SK-N-SH treated with all-trans-retinoic acid at 6 μM for 48 hours (cell line): ENCODE data around the gene PRPF38A.

Experiments
- ATAC-seq: fragments of 200-7000 bp; cut with Tn5 transposase; 3 replicates; pipeline ENCODE4 v1.9.1; 2020; ENCODE audit warnings: mild to moderate bottlenecking, moderate library complexity
- ARNTL ChIP-seq: fragments of 450-650 bp; formaldehyde crosslinking; IDR thresholded peaks from 2 replicates; pipeline ENCODE4 v1.5.0; 2020; ENCODE audit warnings: low read depth, mild to moderate bottlenecking, moderate library complexity, borderline replicate concordance
- BACH2 ChIP-seq: fragments of 250-450 bp; sonication (Bioruptor Pico); IDR thresholded peaks from 2 replicates; pipeline ENCODE4 v1.9.0; 2021; ENCODE audit warnings: mild to moderate bottlenecking, borderline replicate concordance
- CREB5 ChIP-seq: fragments of 250-450 bp; sonication (Bioruptor Pico); IDR thresholded peaks from 2 replicates; pipeline ENCODE4 v1.5.1; 2020; ENCODE audit warnings: low read depth, mild to moderate bottlenecking, moderate library complexity
- CSDC2 ChIP-seq: fragments of 250-450 bp; sonication (Bioruptor Pico); IDR thresholded peaks from 2 replicates; pipeline ENCODE4 v1.5.0; 2020; ENCODE audit warnings: mild to moderate bottlenecking, moderate library complexity
- CSRNP3 ChIP-seq: fragments of 250-450 bp; sonication (Bioruptor Pico); IDR thresholded peaks from 2 replicates; pipeline ENCODE4 v1.5.1; 2021; ENCODE audit warnings: mild to moderate bottlenecking, moderate library complexity
- ESRRG ChIP-seq: fragments of 250-450 bp; sonication (Bioruptor Pico); IDR thresholded peaks from 2 replicates; pipeline ENCODE4 v1.6.1; 2021; ENCODE audit warnings: mild to moderate bottlenecking
- GLIS3 ChIP-seq: fragments of 250-450 bp; sonication (Bioruptor Pico); IDR thresholded peaks from 2 replicates; pipeline ENCODE4 v1.5.0; 2020; ENCODE audit warnings: mild to moderate bottlenecking, moderate library complexity
- ISL1 ChIP-seq: fragments of 250-450 bp; sonication (Bioruptor Pico); IDR thresholded peaks from 2 replicates; pipeline ENCODE4 v2.1.2; 2022; ENCODE audit warnings: mild to moderate bottlenecking, moderate library complexity
- OSR1 ChIP-seq: fragments of 250-450 bp; sonication (Bioruptor Pico); IDR thresholded peaks from 2 replicates; pipeline ENCODE4 v1.8.0; 2022; ENCODE audit warnings: moderate library complexity, mild to moderate bottlenecking, inconsistent platforms
- PATZ1 ChIP-seq: fragments of 250-450 bp; sonication (Bioruptor Pico); IDR thresholded peaks from 2 replicates; pipeline ENCODE4 v1.8.0; 2020; ENCODE audit warnings: mild to moderate bottlenecking, moderate library complexity, borderline replicate concordance
- POU6F1 ChIP-seq: fragments of 250-450 bp; sonication (Bioruptor Pico); IDR thresholded peaks from 2 replicates; pipeline ENCODE4 v1.8.0; 2021; ENCODE audit warnings: low read depth, mild to moderate bottlenecking, moderate library complexity, borderline replicate concordance
- SNAI2 ChIP-seq: fragments of 250-450 bp; sonication (Bioruptor Pico); IDR thresholded peaks from 2 replicates; pipeline ENCODE4 v1.5.0; 2020; ENCODE audit warnings: mild to moderate bottlenecking, moderate library complexity
- TCF4 ChIP-seq: fragments of 250-450 bp; sonication (Bioruptor Pico); IDR thresholded peaks from 2 replicates; pipeline ENCODE4 v1.8.0; 2021; ENCODE audit warnings: mild to moderate bottlenecking, moderate library complexity, borderline replicate concordance
- TOX ChIP-seq: fragments of 250-450 bp; sonication (Bioruptor Pico); IDR thresholded peaks from 2 replicates; pipeline ENCODE4 v1.8.0; 2021; ENCODE audit warnings: mild to moderate bottlenecking, moderate library complexity, borderline replicate concordance
- TSHZ2 ChIP-seq: fragments of 250-450 bp; sonication (Bioruptor Pico); IDR thresholded peaks from 2 replicates; pipeline ENCODE4 v1.5.0; 2020; ENCODE audit warnings: mild to moderate bottlenecking, moderate library complexity
- ZC3H10 ChIP-seq: fragments of 250-450 bp; sonication (Bioruptor Pico); IDR thresholded peaks from 2 replicates; pipeline ENCODE4 v1.5.1; 2021; ENCODE audit warnings: mild to moderate bottlenecking, moderate library complexity
- ZFP3 ChIP-seq: fragments of 250-450 bp; sonication (Bioruptor Pico); IDR thresholded peaks from 2 replicates; pipeline ENCODE4 v1.5.0; 2020; ENCODE audit warnings: mild to moderate bottlenecking, moderate library complexity
- ZNF70 ChIP-seq: fragments of 450-650 bp; formaldehyde crosslinking; IDR thresholded peaks from 2 replicates; pipeline ENCODE4 v1.5.0; 2020; ENCODE audit warnings: mild to moderate bottlenecking, moderate library complexity
- ZNF8 ChIP-seq: fragments of 450-650 bp; formaldehyde crosslinking; IDR thresholded peaks from 2 replicates; pipeline ENCODE4 v1.5.0; 2020; ENCODE audit warnings: mild to moderate bottlenecking, moderate library complexity

PRPF38A gene

GRCh38 chr1:52386458-52386857 lies 17.9 kb upstream of the PRPF38A start:
- no peak for ATAC-seq
- TF ChIP-seq GLIS3 (CRISPR knock-in tag) (no peak), ESRRG (CRISPR knock-in tag) (no peak), ZC3H10 (CRISPR knock-in tag) (no peak), TSHZ2 (CRISPR knock-in tag) (no peak), SNAI2 (CRISPR knock-in tag) (no peak), OSR1 (CRISPR knock-in tag) (no peak), ISL1 (CRISPR knock-in tag) (no peak), ZFP3 (no peak), POU6F1 (no peak)

- ATAC-seq, result no peak
- TF ChIP-seq GLIS3 (CRISPR knock-in tag), result no peak
- TF ChIP-seq ESRRG (CRISPR knock-in tag), result no peak
- no peak for TF ChIP-seq ZNF70 (CRISPR knock-in tag)
- TF ChIP-seq TCF4 (CRISPR knock-in tag), result no peak
- TF ChIP-seq, all 23 proteins: peak for 0
Observed at GRCh38 chr1:52393174-52393573, 11.2 kb upstream of the PRPF38A start.

GRCh38 chr1:52399629-52400028 lies 4.8 kb upstream of the PRPF38A start:
- TF ChIP-seq ZC3H10 (CRISPR knock-in tag) (no peak), BACH2 (CRISPR knock-in tag) (no peak), SNAI2 (CRISPR knock-in tag) (no peak), ZNF70 (CRISPR knock-in tag) (no peak), ZNF8 (no peak), ZFP3 (no peak), TSHZ2 (CRISPR knock-in tag) (no peak), PATZ1 (CRISPR knock-in tag) (no peak), CSDC2 (no peak), ARNTL (no peak), GLIS3 (CRISPR knock-in tag) (no peak)
- no peak for ATAC-seq

GRCh38 chr1:52400131-52400530 lies 4.3 kb upstream of the PRPF38A start:
- no peak for ATAC-seq
- no peak for TF ChIP-seq CSRNP3 (CRISPR knock-in tag)
- TF ChIP-seq TOX (CRISPR knock-in tag), result no peak
- TF ChIP-seq ZC3H10 (CRISPR knock-in tag), result no peak
- TF ChIP-seq SNAI2 (CRISPR knock-in tag), result no peak
- no peak for TF ChIP-seq TSHZ2 (CRISPR knock-in tag)
- no peak for TF ChIP-seq CSDC2
- no peak for TF ChIP-seq POU6F1
- TF ChIP-seq ISL1 (CRISPR knock-in tag), result no peak
- no peak for TF ChIP-seq CREB5 (CRISPR knock-in tag)
